Psoas muscle (tissue), 8 donors: ENCODE measurements around the gene PRSS21. TPM values are rescaled to one million over a fixed set of nuclear protein-coding genes. Genes with fewer than 3 reads are reported as not detected.

Experiments used
- ATAC-seq, 4 donors: fragments of 200-7000 bp; cut with Tn5 transposase; one replicate each; pipeline ENCODE4 v1.9.1; 2020; ENCODE audit warnings: moderate library complexity in 3 of 4, mild to moderate bottlenecking in 2 of 4
- DNase-seq, 2 donors: peaks; one replicate each; pipeline ENCODE4 v3.0.0-alpha.2; 2020
- H3K27ac ChIP-seq: fragments of 200-600 bp; one replicate; pipeline ENCODE4 v1.8.0; 2022
- H3K27me3 ChIP-seq, 3 donors: fragments of 200-600 bp in 1 of 3; one replicate each; pipeline versions ENCODE4 v1.6.1 to v1.8.0; 2013 to 2022; ENCODE audit warnings: low read length in 2 of 3, mild to moderate bottlenecking in 2 of 3, moderate library complexity in 1 of 3; ENCODE audit not compliant: insufficient read depth in 3 of 3
- H3K36me3 ChIP-seq, 2 donors: fragments of 200-600 bp in 1 of 2; one replicate each; pipeline versions ENCODE4 v1.6.1 to v1.8.0; 2013 to 2022; ENCODE audit warnings: low read depth in 1 of 2, mild to moderate bottlenecking in 1 of 2, moderate library complexity in 1 of 2; ENCODE audit not compliant: insufficient read depth in 1 of 2
- H3K4me1 ChIP-seq: fragments of 200-600 bp; one replicate; pipeline ENCODE4 v1.8.0; 2022
- H3K4me3 ChIP-seq: fragments of 200-600 bp; one replicate; pipeline ENCODE4 v1.8.0; 2022; ENCODE audit warnings: mild to moderate bottlenecking
- H3K9me3 ChIP-seq: fragments of 200-600 bp; one replicate; pipeline ENCODE4 v1.8.0; 2022
- WGBS, 3 donors: extraction: QIAGEN DNeasy Blood & Tissue Kit; methylation state at CpG; one replicate each; pipeline versions ENCODE4 v1.1.6 to v1.1.7; 2013; 5-methylcytosine and 5-hydroxymethylcytosine counted together
- intact Hi-C, 2 donors: fragments of 100-400 bp; cut with DNase I; formaldehyde crosslinking; loops; one replicate each; pipeline versions ENCODE4 v1.11.0 to v1.14.2; 2022
- polyA plus RNA-seq, 3 donors: library from polyadenylated mRNA; stranded (reverse); fragments of 200-250 nt; gene quantifications; one replicate each; pipeline ENCODE4 v1.2.3, GENCODE V29; 2013
- total RNA-seq, 4 donors: library from RNA; stranded (reverse); fragmentation: NEBNext Ultra II Directional in 2 of 4; extraction: Animal tissue kit (Norgen Biotek cat#: 25700) in 2 of 4; gene quantifications; one replicate each; pipeline versions ENCODE4 v1.2.1 to v1.2.4, GENCODE V29; 2021 to 2023
- TF ChIP-seq, protein P1 (sequence below): fragments of 200-600 bp; IDR thresholded peaks from one replicate; pipeline ENCODE4 v1.8.0; 2022; ENCODE audit warnings: antibody characterized with exemption
- donor health status: healthy with polysubstance abuse.
- donor health status: DM: no; HTN: no; CAD: no; lungs with moderate emphysema.
- donor health status: Bipolar disorder and iron deficiency.
- donor health status: healthy.
- donor health status: DM: yes; HTN: yes; CAD: no.
- donor health status: DM: no; HTN: no; CAD: no.
- donor health status: DM: no; HTN: no; CAD: no.
- donor health status: DM: yes; HTN: yes; CAD: no.

PRSS21 gene
- total and polyA plus RNA-seq, 7 donors = 0.05 to 0.20 (median 0.10) TPM; not detected in 4

DNA sequence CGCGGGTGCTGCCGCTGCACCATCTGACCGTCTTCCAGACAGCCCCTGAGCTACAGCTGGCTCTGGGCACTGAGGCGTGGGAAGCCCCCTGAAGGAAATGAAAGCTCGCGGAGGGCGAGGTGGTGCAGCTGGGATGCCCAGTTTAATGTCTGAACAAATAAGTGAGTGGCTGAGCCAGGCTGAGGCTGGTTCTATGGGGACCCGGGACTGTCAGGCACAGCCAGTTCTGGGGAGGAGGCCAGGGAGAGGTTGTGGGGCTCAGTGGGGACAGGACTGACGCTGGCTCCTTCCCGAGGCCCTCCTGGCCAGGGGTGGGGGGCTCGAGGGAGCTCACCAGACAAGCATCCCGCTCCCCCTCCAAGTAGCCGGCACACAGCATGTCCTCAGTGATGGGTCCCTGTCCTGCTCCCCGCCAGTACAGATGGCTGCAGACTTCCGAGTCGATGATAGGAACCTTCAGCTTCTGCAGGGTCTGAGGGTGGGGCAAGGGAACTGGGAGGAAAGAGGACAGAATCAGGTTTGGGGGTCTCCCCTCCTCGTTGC, 36.6 kb downstream of the PRSS21 start:
- Histone ChIP-seq H3K27ac (no peak overlapping the region), H3K4me3 (no peak overlapping the region), H3K27me3 (peaks cover 0 to 69% (median 31%) of the 10 kb centered on the region in 3 donors), H3K9me3 (peaks cover 8% of the 10 kb centered on the region), H3K36me3 (no peaks in the 10 kb centered on the region), H3K4me1 (no peaks in the 10 kb centered on the region)
- no peak for ATAC-seq
- TF ChIP-seq, protein P1, sequence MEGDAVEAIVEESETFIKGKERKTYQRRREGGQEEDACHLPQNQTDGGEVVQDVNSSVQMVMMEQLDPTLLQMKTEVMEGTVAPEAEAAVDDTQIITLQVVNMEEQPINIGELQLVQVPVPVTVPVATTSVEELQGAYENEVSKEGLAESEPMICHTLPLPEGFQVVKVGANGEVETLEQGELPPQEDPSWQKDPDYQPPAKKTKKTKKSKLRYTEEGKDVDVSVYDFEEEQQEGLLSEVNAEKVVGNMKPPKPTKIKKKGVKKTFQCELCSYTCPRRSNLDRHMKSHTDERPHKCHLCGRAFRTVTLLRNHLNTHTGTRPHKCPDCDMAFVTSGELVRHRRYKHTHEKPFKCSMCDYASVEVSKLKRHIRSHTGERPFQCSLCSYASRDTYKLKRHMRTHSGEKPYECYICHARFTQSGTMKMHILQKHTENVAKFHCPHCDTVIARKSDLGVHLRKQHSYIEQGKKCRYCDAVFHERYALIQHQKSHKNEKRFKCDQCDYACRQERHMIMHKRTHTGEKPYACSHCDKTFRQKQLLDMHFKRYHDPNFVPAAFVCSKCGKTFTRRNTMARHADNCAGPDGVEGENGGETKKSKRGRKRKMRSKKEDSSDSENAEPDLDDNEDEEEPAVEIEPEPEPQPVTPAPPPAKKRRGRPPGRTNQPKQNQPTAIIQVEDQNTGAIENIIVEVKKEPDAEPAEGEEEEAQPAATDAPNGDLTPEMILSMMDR = no peak
- DNase-seq = no peak
- intact Hi-C loops = no loop called here
- 67 to 71% (median 69%) methylated on average over 14 to 18 of the region's 18 CpGs for WGBS, 3 donors

DNA sequence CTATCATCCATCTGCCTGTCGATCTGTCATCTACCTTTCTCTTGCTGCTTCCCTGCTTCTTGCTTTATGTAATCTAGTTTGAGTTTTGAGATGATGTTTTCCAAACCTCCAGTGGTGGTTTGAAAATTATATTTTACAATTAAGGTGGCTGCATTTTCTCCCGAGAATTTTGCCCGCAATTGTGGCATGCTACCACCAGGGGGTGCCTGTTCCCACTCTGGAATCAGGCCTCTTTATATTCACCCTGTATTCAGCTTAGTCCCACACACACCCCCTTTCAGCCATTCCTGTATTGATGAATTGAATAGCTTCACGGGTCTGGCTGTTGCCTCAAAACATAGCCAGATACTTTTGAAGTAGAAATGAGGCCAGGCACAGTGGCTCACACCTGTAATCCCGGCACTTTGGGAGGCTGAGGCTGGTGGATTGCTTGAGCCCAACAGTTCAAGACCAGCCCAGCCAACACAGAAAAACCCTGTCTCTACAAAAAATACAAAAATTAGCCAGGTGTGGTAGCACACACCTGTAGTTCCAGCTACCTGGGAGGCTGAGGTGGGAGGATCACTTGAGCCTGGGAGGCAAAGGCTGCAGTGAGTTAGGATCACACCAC, 37.8 kb downstream of the PRSS21 start:
- WGBS, 3 donors = 50 to 56% (median 51%) methylated on average over 5 of the region's 5 CpGs
- DNase-seq = peak in 1 of 2 donors; percentile 14
- no peak for ATAC-seq
- H3K36me3 ChIP-seq = no peaks in the 10 kb centered on the region
- H3K27me3 ChIP-seq = peaks cover 0 to 68% (median 32%) of the 10 kb centered on the region in 3 donors
- peaks cover 8% of the 10 kb centered on the region for H3K9me3 ChIP-seq
- intact Hi-C loops = no loop called here
- H3K4me3 ChIP-seq = no peak overlapping the region
- TF ChIP-seq, protein P1 = peak; percentile 16
- H3K4me1 ChIP-seq = no peaks in the 10 kb centered on the region
- no peak overlapping the region for H3K27ac ChIP-seq

DNA sequence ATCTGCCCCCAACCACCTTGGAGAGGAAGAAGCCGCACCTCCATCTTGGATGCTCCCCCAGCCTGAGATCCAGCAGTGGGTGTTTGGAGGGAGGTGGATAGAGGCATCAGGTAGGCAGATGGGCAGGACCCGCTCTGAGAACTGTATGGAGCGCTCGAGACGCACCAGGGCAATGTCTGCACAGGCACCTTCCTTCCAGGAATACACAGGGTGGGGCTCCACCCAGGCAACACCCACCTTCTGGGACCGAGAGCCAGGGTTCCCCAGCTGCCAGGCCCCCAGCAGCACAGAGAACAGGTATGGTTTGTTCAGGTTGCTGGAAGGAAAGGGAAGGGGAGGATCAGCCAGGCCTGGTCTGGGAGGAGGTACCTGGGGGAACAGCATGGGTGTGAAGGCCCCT, 38.5 kb downstream of the PRSS21 start:
- H3K4me3 ChIP-seq = no peak overlapping the region
- H3K27me3 ChIP-seq = peaks cover 0 to 68% (median 37%) of the 10 kb centered on the region in 3 donors
- H3K36me3 ChIP-seq = no peaks in the 10 kb centered on the region
- DNase-seq = peak in 1 of 2 donors; percentile 19
- H3K27ac ChIP-seq = no peak overlapping the region
- no peak for ATAC-seq
- 71 to 83% (median 80%) methylated on average over 6 of the region's 6 CpGs for WGBS, 3 donors
- TF ChIP-seq, protein P1 = no peak
- intact Hi-C loops = no loop called here
- no peaks in the 10 kb centered on the region for H3K4me1 ChIP-seq
- H3K9me3 ChIP-seq = peaks cover 8% of the 10 kb centered on the region

DNA sequence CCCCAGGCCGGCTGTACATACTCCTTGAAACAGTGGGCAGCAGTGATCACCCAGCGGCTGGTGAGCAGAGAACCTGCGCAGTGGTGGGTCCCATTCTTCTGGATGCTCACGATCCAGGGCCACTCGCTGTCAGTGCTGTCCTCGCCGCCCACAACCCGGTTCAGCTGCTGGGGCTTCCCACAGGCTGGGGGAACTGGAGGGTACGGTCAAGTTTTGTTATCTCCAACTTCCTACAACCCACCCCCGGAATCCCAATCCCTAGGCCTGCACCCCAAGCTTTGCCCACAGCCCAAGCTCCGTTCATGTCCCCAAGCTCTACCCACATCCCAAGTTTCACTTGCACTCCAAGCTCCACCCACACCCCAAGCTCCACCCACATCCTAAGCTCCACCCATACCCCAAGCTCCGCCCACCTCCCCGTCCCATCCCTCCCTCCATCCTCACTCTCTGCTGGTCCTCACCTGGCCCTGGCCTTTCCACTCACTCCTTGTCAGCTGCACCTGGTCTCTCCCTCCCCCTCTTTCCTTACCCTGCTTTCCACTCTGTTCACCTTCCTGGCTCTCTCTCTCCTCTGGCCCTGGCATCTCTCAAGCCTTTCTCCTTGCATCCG, 39.1 kb downstream of the PRSS21 start:
- Histone ChIP-seq H3K27me3 (peaks cover 0 to 72% (median 40%) of the 10 kb centered on the region in 3 donors), H3K36me3 (no peaks in the 10 kb centered on the region), H3K4me1 (no peaks in the 10 kb centered on the region), H3K9me3 (peaks cover 8% of the 10 kb centered on the region), H3K4me3 (no peak overlapping the region), H3K27ac (no peak overlapping the region)
- intact Hi-C loops = no loop called here
- TF ChIP-seq, protein P1 = no peak
- no peak for ATAC-seq
- peak in 1 of 2 donors; percentile 39 for DNase-seq
- WGBS, 3 donors = 77 to 78% (median 78%) methylated on average over 13 to 14 of the region's 14 CpGs
